SK-N-SH treated with all-trans-retinoic acid at 6 μM for 48 hours (cell line): Measurements from ENCODE around the gene RBFA.

ENCODE experiments used
- ARNTL ChIP-seq: fragments of 450-650 bp; formaldehyde crosslinking; IDR thresholded peaks from 2 replicates; pipeline ENCODE4 v1.5.0; 2020; ENCODE audit warnings: low read depth, mild to moderate bottlenecking, moderate library complexity, borderline replicate concordance
- CSDC2 ChIP-seq: fragments of 250-450 bp; sonication (Bioruptor Pico); IDR thresholded peaks from 2 replicates; pipeline ENCODE4 v1.5.0; 2020; ENCODE audit warnings: mild to moderate bottlenecking, moderate library complexity
- OSR1 ChIP-seq: fragments of 250-450 bp; sonication (Bioruptor Pico); IDR thresholded peaks from 2 replicates; pipeline ENCODE4 v1.8.0; 2022; ENCODE audit warnings: moderate library complexity, mild to moderate bottlenecking, inconsistent platforms
- RARB ChIP-seq: fragments of 250-450 bp; sonication (Bioruptor Pico); IDR thresholded peaks from 2 replicates; pipeline ENCODE4 v1.8.0; 2021; ENCODE audit warnings: mild to moderate bottlenecking, moderate library complexity
- TCF4 ChIP-seq: fragments of 250-450 bp; sonication (Bioruptor Pico); IDR thresholded peaks from 2 replicates; pipeline ENCODE4 v1.8.0; 2021; ENCODE audit warnings: mild to moderate bottlenecking, moderate library complexity, borderline replicate concordance
- ZFP3 ChIP-seq: fragments of 250-450 bp; sonication (Bioruptor Pico); IDR thresholded peaks from 2 replicates; pipeline ENCODE4 v1.5.0; 2020; ENCODE audit warnings: mild to moderate bottlenecking, moderate library complexity
- ZNF70 ChIP-seq: fragments of 450-650 bp; formaldehyde crosslinking; IDR thresholded peaks from 2 replicates; pipeline ENCODE4 v1.5.0; 2020; ENCODE audit warnings: mild to moderate bottlenecking, moderate library complexity
- TF ChIP-seq, protein P1 (sequence below): fragments of 250-450 bp; sonication (Bioruptor Pico); IDR thresholded peaks from 2 replicates; pipeline ENCODE4 v1.8.0; 2020; ENCODE audit warnings: mild to moderate bottlenecking, moderate library complexity, borderline replicate concordance
- TF ChIP-seq, protein P2 (sequence below): fragments of 250-450 bp; sonication (Bioruptor Pico); IDR thresholded peaks from 2 replicates; pipeline ENCODE4 v1.5.1; 2020; ENCODE audit warnings: low read depth, mild to moderate bottlenecking, moderate library complexity

GRCh38 chr18:79989195-79989497, 45.1 kb upstream of the RBFA start:
- TF ChIP-seq, protein P1, sequence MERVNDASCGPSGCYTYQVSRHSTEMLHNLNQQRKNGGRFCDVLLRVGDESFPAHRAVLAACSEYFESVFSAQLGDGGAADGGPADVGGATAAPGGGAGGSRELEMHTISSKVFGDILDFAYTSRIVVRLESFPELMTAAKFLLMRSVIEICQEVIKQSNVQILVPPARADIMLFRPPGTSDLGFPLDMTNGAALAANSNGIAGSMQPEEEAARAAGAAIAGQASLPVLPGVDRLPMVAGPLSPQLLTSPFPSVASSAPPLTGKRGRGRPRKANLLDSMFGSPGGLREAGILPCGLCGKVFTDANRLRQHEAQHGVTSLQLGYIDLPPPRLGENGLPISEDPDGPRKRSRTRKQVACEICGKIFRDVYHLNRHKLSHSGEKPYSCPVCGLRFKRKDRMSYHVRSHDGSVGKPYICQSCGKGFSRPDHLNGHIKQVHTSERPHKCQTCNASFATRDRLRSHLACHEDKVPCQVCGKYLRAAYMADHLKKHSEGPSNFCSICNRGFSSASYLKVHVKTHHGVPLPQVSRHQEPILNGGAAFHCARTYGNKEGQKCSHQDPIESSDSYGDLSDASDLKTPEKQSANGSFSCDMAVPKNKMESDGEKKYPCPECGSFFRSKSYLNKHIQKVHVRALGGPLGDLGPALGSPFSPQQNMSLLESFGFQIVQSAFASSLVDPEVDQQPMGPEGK (CRISPR knock-in tag), result no peak
- TF ChIP-seq ZNF70 (CRISPR knock-in tag), result no peak
- TF ChIP-seq ARNTL (CRISPR knock-in tag), result no peak
- TF ChIP-seq, protein P2, sequence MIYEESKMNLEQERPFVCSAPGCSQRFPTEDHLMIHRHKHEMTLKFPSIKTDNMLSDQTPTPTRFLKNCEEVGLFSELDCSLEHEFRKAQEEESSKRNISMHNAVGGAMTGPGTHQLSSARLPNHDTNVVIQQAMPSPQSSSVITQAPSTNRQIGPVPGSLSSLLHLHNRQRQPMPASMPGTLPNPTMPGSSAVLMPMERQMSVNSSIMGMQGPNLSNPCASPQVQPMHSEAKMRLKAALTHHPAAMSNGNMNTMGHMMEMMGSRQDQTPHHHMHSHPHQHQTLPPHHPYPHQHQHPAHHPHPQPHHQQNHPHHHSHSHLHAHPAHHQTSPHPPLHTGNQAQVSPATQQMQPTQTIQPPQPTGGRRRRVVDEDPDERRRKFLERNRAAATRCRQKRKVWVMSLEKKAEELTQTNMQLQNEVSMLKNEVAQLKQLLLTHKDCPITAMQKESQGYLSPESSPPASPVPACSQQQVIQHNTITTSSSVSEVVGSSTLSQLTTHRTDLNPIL (CRISPR knock-in tag), result no peak
- no peak for TF ChIP-seq CSDC2 (CRISPR knock-in tag)
- TF ChIP-seq ZFP3 (CRISPR knock-in tag), result no peak
- no peak for TF ChIP-seq OSR1 (CRISPR knock-in tag)
- TF ChIP-seq TCF4 (CRISPR knock-in tag), result no peak
- no peak for TF ChIP-seq RARB (CRISPR knock-in tag)
